A549 (cell line): Measurements from ENCODE around the gene IL1RL2.

ENCODE experiments used
- CTCF ChIP-seq: fragments of >200 bp; sonication (Bioruptor Twin); formaldehyde crosslinking; IDR thresholded peaks from 3 replicates; pipeline ENCODE4 v1.5.1; 2016
- ESRRA ChIP-seq: fragments of 150-350 bp; IDR thresholded peaks from 2 replicates; pipeline ENCODE4 v1.6.1; 2014; ENCODE audit warnings: mild to moderate bottlenecking, low read length, borderline replicate concordance
- MYC ChIP-seq: IDR thresholded peaks from 2 replicates; pipeline ENCODE4 v1.6.1; 2012; ENCODE audit warnings: mild to moderate bottlenecking, inconsistent platforms, low read length, improper control_type of control experiment, borderline replicate concordance
- RAD21 ChIP-seq, 2 experiments: fragments of >200 bp in 1 of 2; sonication (Bioruptor Twin) in 1 of 2; formaldehyde crosslinking in 1 of 2; IDR thresholded peaks in 1 of 2; conservative IDR thresholded peaks in 1 of 2; 2 replicates in 1 of 2; 3 replicates in 1 of 2; pipeline ENCODE4 v1.6.1; 2012 to 2018; ENCODE audit warnings: inconsistent platforms in 1 of 2
- TF ChIP-seq, protein P1 (sequence below): fragments of 450-650 bp; IDR thresholded peaks from 2 replicates; pipeline ENCODE4 v1.6.1; 2014; ENCODE audit warnings: antibody characterized with exemption

DNA sequence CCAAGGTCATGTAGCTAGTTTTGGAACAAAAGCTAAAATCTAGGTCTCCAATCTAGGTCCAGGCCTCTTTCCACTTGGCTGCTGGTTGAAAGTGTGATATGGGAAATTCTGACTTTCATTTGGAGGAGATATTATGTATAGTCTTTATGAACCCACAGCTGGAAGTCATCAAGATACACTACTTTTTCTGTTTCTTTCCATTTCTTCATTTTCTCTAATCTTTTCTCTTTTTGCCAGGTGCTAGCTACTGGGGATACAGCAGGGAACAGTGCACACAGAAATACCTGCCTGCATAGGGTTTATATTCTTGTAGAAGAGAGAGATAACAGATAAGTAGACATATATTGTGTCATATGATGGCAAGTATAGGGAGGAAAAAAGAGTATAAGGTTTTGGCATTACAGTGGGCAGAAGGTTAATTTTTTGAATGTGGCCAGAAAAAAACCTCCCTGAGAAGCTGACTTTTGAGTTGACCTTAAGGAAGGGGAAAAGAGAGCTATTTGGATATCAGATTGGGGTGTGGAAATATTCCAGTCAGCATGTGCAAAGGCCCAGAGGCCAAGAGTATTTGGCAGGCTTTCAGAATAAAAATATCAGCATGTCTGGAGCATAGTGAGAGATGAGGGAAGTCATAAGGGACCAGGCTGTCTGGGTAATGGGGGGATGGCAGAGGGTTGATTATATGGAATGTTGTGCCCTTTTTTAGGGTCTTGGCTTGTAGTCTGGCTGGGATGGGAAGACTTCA is 28.6 kb upstream of the IL1RL2 start:
- TF ChIP-seq RAD21 (conservative IDR thresholded peaks at IDR 0.05 in 1 of 2, IDR thresholded peaks at IDR 0.05 in 1 of 2) = no peak
- TF ChIP-seq MYC = no peak
- TF ChIP-seq, protein P1, sequence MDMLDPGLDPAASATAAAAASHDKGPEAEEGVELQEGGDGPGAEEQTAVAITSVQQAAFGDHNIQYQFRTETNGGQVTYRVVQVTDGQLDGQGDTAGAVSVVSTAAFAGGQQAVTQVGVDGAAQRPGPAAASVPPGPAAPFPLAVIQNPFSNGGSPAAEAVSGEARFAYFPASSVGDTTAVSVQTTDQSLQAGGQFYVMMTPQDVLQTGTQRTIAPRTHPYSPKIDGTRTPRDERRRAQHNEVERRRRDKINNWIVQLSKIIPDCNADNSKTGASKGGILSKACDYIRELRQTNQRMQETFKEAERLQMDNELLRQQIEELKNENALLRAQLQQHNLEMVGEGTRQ = no peak
- TF ChIP-seq ESRRA = no peak
- TF ChIP-seq CTCF = no peak
